ENCODE measurements around the gene TEAD4.

Gene TEAD4

GRCh38 chr12:3049176-3049575 is 90.0 kb downstream of the TEAD4 start:
- TF ChIP-seq GATA3 (IDR thresholded peaks at IDR 0.05; ENCODE audit: low read depth, low read length) (no peak), GATA2 (IDR thresholded peaks at IDR 0.05; ENCODE audit: low read depth, low read length) (no peak)

GRCh38 chr12:3049611-3050249 is 90.5 kb downstream of the TEAD4 start:
- TF ChIP-seq GATA3 (IDR thresholded peaks at IDR 0.05; ENCODE audit: low read depth, low read length) (no peak), GATA2 (IDR thresholded peaks at IDR 0.05; ENCODE audit: low read depth, low read length) (no peak)

- TF ChIP-seq GATA3 (IDR thresholded peaks at IDR 0.05; ENCODE audit: low read depth, low read length) (no peak), GATA2 (IDR thresholded peaks at IDR 0.05; ENCODE audit: low read depth, low read length) (no peak)
Measured at GRCh38 chr12:3054374-3054773, 95.2 kb downstream of the TEAD4 start.

- TF ChIP-seq GATA3 (IDR thresholded peaks at IDR 0.05; ENCODE audit: low read depth, low read length): no peak
- TF ChIP-seq GATA2 (IDR thresholded peaks at IDR 0.05; ENCODE audit: low read depth, low read length): no peak
Measured at GRCh38 chr12:3055026-3055703, 96.0 kb downstream of the TEAD4 start.

- no peak for TF ChIP-seq GATA2 (IDR thresholded peaks at IDR 0.05; ENCODE audit: low read depth, low read length)
- TF ChIP-seq GATA3 (IDR thresholded peaks at IDR 0.05; ENCODE audit: low read depth, low read length): no peak
Measured at GRCh38 chr12:3055704-3056467, 96.7 kb downstream of the TEAD4 start.

GRCh38 chr12:3061059-3061458 is 101.9 kb downstream of the TEAD4 start:
- TF ChIP-seq GATA2 (IDR thresholded peaks at IDR 0.05; ENCODE audit: low read depth, low read length): no peak
- TF ChIP-seq GATA3 (IDR thresholded peaks at IDR 0.05; ENCODE audit: low read depth, low read length): no peak

GRCh38 chr12:3061501-3062215 is 102.5 kb downstream of the TEAD4 start:
- TF ChIP-seq GATA3 (IDR thresholded peaks at IDR 0.05; ENCODE audit: low read depth, low read length) (no peak), GATA2 (IDR thresholded peaks at IDR 0.05; ENCODE audit: low read depth, low read length) (no peak)

GRCh38 chr12:3065300-3065699 is 106.1 kb downstream of the TEAD4 start:
- TF ChIP-seq GATA2 (IDR thresholded peaks at IDR 0.05; ENCODE audit: low read depth, low read length) (no peak), GATA3 (IDR thresholded peaks at IDR 0.05; ENCODE audit: low read depth, low read length) (no peak)

GRCh38 chr12:3069714-3070113 is 110.5 kb downstream of the TEAD4 start:
- no peak for TF ChIP-seq GATA2 (IDR thresholded peaks at IDR 0.05; ENCODE audit: low read depth, low read length)
- TF ChIP-seq GATA3 (IDR thresholded peaks at IDR 0.05; ENCODE audit: low read depth, low read length): no peak

GRCh38 chr12:3071107-3071506 is 111.9 kb downstream of the TEAD4 start:
- no peak for TF ChIP-seq GATA2 (IDR thresholded peaks at IDR 0.05; ENCODE audit: low read depth, low read length)
- TF ChIP-seq GATA3 (IDR thresholded peaks at IDR 0.05; ENCODE audit: low read depth, low read length): no peak

- no peak for TF ChIP-seq GATA2 (IDR thresholded peaks at IDR 0.05; ENCODE audit: low read depth, low read length)
- no peak for TF ChIP-seq GATA3 (IDR thresholded peaks at IDR 0.05; ENCODE audit: low read depth, low read length)
Measured at GRCh38 chr12:3071710-3072109, 112.5 kb downstream of the TEAD4 start.

- TF ChIP-seq GATA2 (IDR thresholded peaks at IDR 0.05; ENCODE audit: low read depth, low read length): no peak
- TF ChIP-seq GATA3 (IDR thresholded peaks at IDR 0.05; ENCODE audit: low read depth, low read length): no peak
Measured at GRCh38 chr12:3073438-3074250, 114.4 kb downstream of the TEAD4 start.

- TF ChIP-seq GATA3 (IDR thresholded peaks at IDR 0.05; ENCODE audit: low read depth, low read length) (no peak), GATA2 (IDR thresholded peaks at IDR 0.05; ENCODE audit: low read depth, low read length) (no peak)
Measured at GRCh38 chr12:3075315-3075714, 116.1 kb downstream of the TEAD4 start.
